HEK293 (cell line): ENCODE measurements around the gene PRPF4.

ENCODE experiments used
- CTCF ChIP-seq: fragments of 450-650 bp; formaldehyde crosslinking; IDR thresholded peaks from 2 replicates; pipeline ENCODE4 v1.5.1; 2016; ENCODE audit warnings: missing biosample characterization, missing genetic modification characterization
- KLF17 ChIP-seq: fragments of 450-650 bp; formaldehyde crosslinking; IDR thresholded peaks from 2 replicates; pipeline ENCODE4 v1.5.1; 2016; ENCODE audit warnings: missing biosample characterization, missing genetic modification characterization
- MEIS1 ChIP-seq: sonication (generic); formaldehyde crosslinking; IDR thresholded peaks from 2 replicates; pipeline ENCODE4 v1.8.1; 2022; ENCODE audit warnings: missing genetic modification reagents, mild to moderate bottlenecking, borderline replicate concordance
- SP2 ChIP-seq: fragments of 450-650 bp; formaldehyde crosslinking; IDR thresholded peaks from 2 replicates; pipeline ENCODE4 v1.5.1; 2016; ENCODE audit warnings: missing biosample characterization, missing genetic modification characterization
- ZBTB7A ChIP-seq: fragments of 450-650 bp; formaldehyde crosslinking; IDR thresholded peaks from 2 replicates; pipeline ENCODE4 v1.5.1; 2016; ENCODE audit warnings: low read depth, missing biosample characterization, missing genetic modification characterization
- ZBTB8A ChIP-seq: fragments of 450-650 bp; formaldehyde crosslinking; IDR thresholded peaks from 2 replicates; pipeline ENCODE4 v1.5.1; 2016; ENCODE audit warnings: missing biosample characterization, missing genetic modification characterization
- ZNF121 ChIP-seq: fragments of 450-650 bp; formaldehyde crosslinking; IDR thresholded peaks from 2 replicates; pipeline ENCODE4 v1.5.1; 2016; ENCODE audit warnings: missing biosample characterization, missing genetic modification characterization
- ZNF175 ChIP-seq: fragments of 450-650 bp; formaldehyde crosslinking; IDR thresholded peaks from 2 replicates; pipeline ENCODE4 v1.5.1; 2016; ENCODE audit warnings: missing biosample characterization, missing genetic modification characterization
- ZNF274 ChIP-seq, 2 experiments: fragments of 200-500 bp in 1 of 2; fragments of 450-650 bp in 1 of 2; sonication (Bioruptor generic) in 1 of 2; formaldehyde crosslinking in 1 of 2; IDR thresholded peaks; 2 replicates each; pipeline versions ENCODE4 v1.5.1 to v1.6.1; 2014 to 2016; ENCODE audit warnings: borderline replicate concordance in 1 of 2, inconsistent platforms in 1 of 2, low read length in 1 of 2, missing biosample characterization in 1 of 2, missing genetic modification characterization in 1 of 2
- ZNF394 ChIP-seq: fragments of 450-650 bp; formaldehyde crosslinking; IDR thresholded peaks from 2 replicates; pipeline ENCODE4 v1.5.1; 2016; ENCODE audit warnings: missing biosample characterization, missing genetic modification characterization, mild to moderate bottlenecking, moderate library complexity, borderline replicate concordance
- ZNF548 ChIP-seq: fragments of 450-650 bp; formaldehyde crosslinking; IDR thresholded peaks from 2 replicates; pipeline ENCODE4 v1.5.1; 2016; ENCODE audit warnings: missing biosample characterization, missing genetic modification characterization
- ZNF785 ChIP-seq: fragments of 450-650 bp; formaldehyde crosslinking; IDR thresholded peaks from 2 replicates; pipeline ENCODE4 v1.5.1; 2016; ENCODE audit warnings: missing biosample characterization, missing genetic modification characterization
- TF ChIP-seq, protein P1 (sequence below): fragments of 450-650 bp; formaldehyde crosslinking; IDR thresholded peaks from 2 replicates; pipeline ENCODE4 v1.5.1; 2016; ENCODE audit warnings: missing biosample characterization, missing genetic modification characterization, low read depth

GRCh38 chr9:113238202-113238858 lies 37.1 kb upstream of the PRPF4 start:
- no peak for TF ChIP-seq CTCF
- TF ChIP-seq ZNF548, result no peak
- TF ChIP-seq ZBTB7A (tag by site-specific recombination), result no peak
- TF ChIP-seq KLF17 (tag by site-specific recombination), result no peak
- no peak for TF ChIP-seq SP2
- TF ChIP-seq ZNF274 (IDR thresholded peaks at IDR 0.05; ENCODE audit: low read length), result no peak
- no peak for TF ChIP-seq ZNF274 (tag by site-specific recombination; IDR thresholded peaks at IDR 0.05; ENCODE audit: borderline replicate concordance)
- TF ChIP-seq ZNF394 (tag by site-specific recombination), result no peak
- TF ChIP-seq ZBTB8A (tag by site-specific recombination), result no peak
- TF ChIP-seq MEIS1 (CRISPR knock-in tag), result no peak
- TF ChIP-seq, protein P1, sequence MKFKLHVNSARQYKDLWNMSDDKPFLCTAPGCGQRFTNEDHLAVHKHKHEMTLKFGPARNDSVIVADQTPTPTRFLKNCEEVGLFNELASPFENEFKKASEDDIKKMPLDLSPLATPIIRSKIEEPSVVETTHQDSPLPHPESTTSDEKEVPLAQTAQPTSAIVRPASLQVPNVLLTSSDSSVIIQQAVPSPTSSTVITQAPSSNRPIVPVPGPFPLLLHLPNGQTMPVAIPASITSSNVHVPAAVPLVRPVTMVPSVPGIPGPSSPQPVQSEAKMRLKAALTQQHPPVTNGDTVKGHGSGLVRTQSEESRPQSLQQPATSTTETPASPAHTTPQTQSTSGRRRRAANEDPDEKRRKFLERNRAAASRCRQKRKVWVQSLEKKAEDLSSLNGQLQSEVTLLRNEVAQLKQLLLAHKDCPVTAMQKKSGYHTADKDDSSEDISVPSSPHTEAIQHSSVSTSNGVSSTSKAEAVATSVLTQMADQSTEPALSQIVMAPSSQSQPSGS (tag by site-specific recombination), result no peak
- no peak for TF ChIP-seq ZNF175
- no peak for TF ChIP-seq ZNF785 (tag by site-specific recombination)
- no peak for TF ChIP-seq ZNF121
